ENCODE results near the gene TNS2.

Gene TNS2

GRCh38 chr12:53068811-53069585 is 19.1 kb downstream of the TNS2 start:
- DNase-seq (ENCODE audit: low read depth): no peak

- no peak for DNase-seq (ENCODE audit: low read depth)
Observed at GRCh38 chr12:53069621-53070410, 20.0 kb downstream of the TNS2 start.

- no peak for DNase-seq (ENCODE audit: low read depth)
Observed at GRCh38 chr12:53070877-53071492, 21.1 kb downstream of the TNS2 start.

GRCh38 chr12:53071591-53072551 is 22.0 kb downstream of the TNS2 start:
- DNase-seq (ENCODE audit: low read depth): no peak

GRCh38 chr12:53073881-53074280 is 24.0 kb downstream of the TNS2 start:
- DNase-seq (ENCODE audit: low read depth): no peak

- DNase-seq (ENCODE audit: low read depth): no peak
Observed at GRCh38 chr12:53074283-53074998, 24.6 kb downstream of the TNS2 start.

- no peak for DNase-seq (ENCODE audit: low read depth)
Observed at GRCh38 chr12:53074999-53075370, 25.1 kb downstream of the TNS2 start.

GRCh38 chr12:53076461-53076860 is 26.6 kb downstream of the TNS2 start:
- no peak for DNase-seq (ENCODE audit: low read depth)

GRCh38 chr12:53077030-53077429 is 27.2 kb downstream of the TNS2 start:
- DNase-seq (ENCODE audit: low read depth): no peak

GRCh38 chr12:53078425-53079225 is 28.8 kb downstream of the TNS2 start:
- no peak for DNase-seq (ENCODE audit: low read depth)

GRCh38 chr12:53079226-53080117 is 29.6 kb downstream of the TNS2 start, which contains the start of gene SPRYD3:
Gene SPRYD3 (minus strand): TSS chr12:53079390. CDS start chr12:53079333, 57 bp downstream.
- peak; percentile 95 for DNase-seq (ENCODE audit: low read depth)

- DNase-seq (ENCODE audit: low read depth): no peak
Observed at GRCh38 chr12:53082637-53083175, 32.8 kb downstream of the TNS2 start.

- DNase-seq (ENCODE audit: low read depth): no peak
Observed at GRCh38 chr12:53086361-53086760, 36.5 kb downstream of the TNS2 start.

GRCh38 chr12:53090105-53090504 is 40.2 kb downstream of the TNS2 start:
- no peak for DNase-seq (ENCODE audit: low read depth)

- DNase-seq (ENCODE audit: low read depth): no peak
Observed at GRCh38 chr12:53090554-53090953, 40.7 kb downstream of the TNS2 start.

GRCh38 chr12:53091756-53092155 is 41.9 kb downstream of the TNS2 start:
- DNase-seq (ENCODE audit: low read depth): no peak

GRCh38 chr12:53093777-53094393 is 44.0 kb downstream of the TNS2 start:
- DNase-seq (ENCODE audit: low read depth): no peak

GRCh38 chr12:53094394-53094787 is 44.5 kb downstream of the TNS2 start:
- no peak for DNase-seq (ENCODE audit: low read depth)
